K562 (cell line): ENCODE results near the gene SHROOM3. TPM values are rescaled to one million over a fixed set of nuclear protein-coding genes. Genes with fewer than 3 reads are reported as not detected.

ENCODE experiments used
- CCNT2 ChIP-seq: IDR thresholded peaks from 2 replicates; pipeline ENCODE4 v1.6.1; 2011; ENCODE audit warnings: borderline replicate concordance, low read depth, mild to moderate bottlenecking, moderate library complexity, mixed read lengths, low read length; ENCODE audit not compliant: insufficient read length; ENCODE audit errors: extremely low read depth
- CEBPG ChIP-seq, 3 experiments: fragments of 200-800 bp in 1 of 3; sonication (Bioruptor generic) in 1 of 3; sonication (generic) in 1 of 3; formaldehyde crosslinking in 1 of 3; IDR thresholded peaks in 2 of 3; conservative IDR thresholded peaks in 1 of 3; 2 replicates each; pipeline versions ENCODE4 v1.6.1 to v1.8.0; 2016 to 2022; ENCODE audit warnings: missing compliant biosample characterization in 2 of 3, missing genetic modification characterization in 2 of 3, mild to moderate bottlenecking in 1 of 3, missing genetic modification reagents in 1 of 3
- GATA2 ChIP-seq: sonication (generic); formaldehyde crosslinking; IDR thresholded peaks from 2 replicates; pipeline ENCODE4 v1.4.0; 2020; ENCODE audit warnings: mild to moderate bottlenecking, missing genetic modification reagents
- NR2C2 ChIP-seq, 2 experiments: fragments of 200-800 bp in 1 of 2; sonication (Bioruptor generic) in 1 of 2; sonication (generic) in 1 of 2; formaldehyde crosslinking in 1 of 2; IDR thresholded peaks; 2 replicates each; pipeline versions ENCODE4 v1.6.1 to v1.8.0; 2016 to 2022; ENCODE audit warnings: mild to moderate bottlenecking in 1 of 2, missing compliant biosample characterization in 1 of 2, missing genetic modification characterization in 1 of 2, missing genetic modification reagents in 1 of 2
- NR3C1 ChIP-seq: sonication (generic); formaldehyde crosslinking; IDR thresholded peaks from 2 replicates; pipeline ENCODE4 v1.8.1; 2022; ENCODE audit warnings: missing genetic modification reagents
- POLR2AphosphoS5 ChIP-seq: IDR thresholded peaks from 2 replicates; pipeline ENCODE4 v1.6.1; 2011; ENCODE audit warnings: mild to moderate bottlenecking, low read depth, low read length, moderate library complexity; ENCODE audit not compliant: control insufficient read depth, insufficient read depth
- SNRNP70 ChIP-seq: fragments of 200-400 bp; formaldehyde crosslinking; optimal IDR thresholded peaks from 2 replicates; pipeline ENCODE3; 2017; ENCODE audit warnings: low read depth, low read length
- ZBTB34 ChIP-seq: fragments of 250-450 bp; sonication (Bioruptor Pico); IDR thresholded peaks from 2 replicates; pipeline ENCODE4 v1.8.0; 2021; ENCODE audit warnings: mild to moderate bottlenecking, moderate library complexity
- ZNF384 ChIP-seq: IDR thresholded peaks from 2 replicates; pipeline ENCODE4 v1.6.1; 2012; ENCODE audit warnings: low read depth, low read length, improper control_type of control experiment
- polyA plus RNA-seq, 8 experiments: library from polyadenylated mRNA; depleted of rRNA in 4 of 8; stranded (reverse) in 5 of 8; unstranded in 3 of 8; fragments of >200 nt; fragmentation: Nextera tagmentation in 2 of 8; fragmentation: Illumina TruSeq in 1 of 8; extraction: Ambion mirVana in 2 of 8; extraction: Trizol in 1 of 8; gene quantifications; 2 replicates each; pipeline versions ENCODE4 v1.2.1 to v1.2.3, GENCODE V29; 2011 to 2014; ENCODE audit warnings: inconsistent platforms in 1 of 8, missing spikeins in 1 of 8
- total RNA-seq, 7 experiments: library from RNA; depleted of rRNA in 6 of 7; stranded (reverse); fragments of >200 nt in 6 of 7; fragmentation: Illumina TruSeq in 2 of 7; extraction: Trizol in 2 of 7; gene quantifications; 2 replicates each; pipeline versions ENCODE4 v1.2.1 to v1.2.3, GENCODE V29; 2011 to 2021; ENCODE audit warnings: low replicate concordance in 1 of 7
- TF ChIP-seq, protein P1 (sequence below): fragments of 250-450 bp; sonication (Bioruptor Pico); IDR thresholded peaks from 2 replicates; pipeline ENCODE4 v1.4.0; 2020; ENCODE audit warnings: mild to moderate bottlenecking

Gene SHROOM3
- total and polyA plus RNA-seq, 9 of the 15 experiments (the other 6 are each of a cell fraction or from before 2014, with no cell fraction given), result 0.01 to 0.07 TPM; not detected in 7

DNA sequence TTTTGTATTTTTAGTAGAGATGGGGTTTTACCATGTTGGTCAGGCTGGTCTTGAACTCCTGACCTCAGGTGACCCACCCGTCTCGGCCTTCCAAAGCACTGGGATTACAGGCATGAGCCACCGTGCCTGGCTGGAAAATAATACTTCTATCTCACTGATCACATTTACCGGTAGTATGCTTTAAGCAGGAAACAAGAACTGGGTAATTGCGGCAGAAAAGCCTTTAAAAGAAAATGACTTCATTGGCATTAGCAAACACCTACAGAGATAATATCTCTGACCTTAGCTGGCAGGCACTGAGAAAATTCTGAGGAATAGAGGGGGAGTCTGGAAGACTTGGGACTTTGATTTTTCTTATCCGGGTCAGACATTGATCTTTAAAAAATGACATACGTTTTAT is 78.5 kb downstream of the SHROOM3 start (continued):
- TF ChIP-seq, protein P1, sequence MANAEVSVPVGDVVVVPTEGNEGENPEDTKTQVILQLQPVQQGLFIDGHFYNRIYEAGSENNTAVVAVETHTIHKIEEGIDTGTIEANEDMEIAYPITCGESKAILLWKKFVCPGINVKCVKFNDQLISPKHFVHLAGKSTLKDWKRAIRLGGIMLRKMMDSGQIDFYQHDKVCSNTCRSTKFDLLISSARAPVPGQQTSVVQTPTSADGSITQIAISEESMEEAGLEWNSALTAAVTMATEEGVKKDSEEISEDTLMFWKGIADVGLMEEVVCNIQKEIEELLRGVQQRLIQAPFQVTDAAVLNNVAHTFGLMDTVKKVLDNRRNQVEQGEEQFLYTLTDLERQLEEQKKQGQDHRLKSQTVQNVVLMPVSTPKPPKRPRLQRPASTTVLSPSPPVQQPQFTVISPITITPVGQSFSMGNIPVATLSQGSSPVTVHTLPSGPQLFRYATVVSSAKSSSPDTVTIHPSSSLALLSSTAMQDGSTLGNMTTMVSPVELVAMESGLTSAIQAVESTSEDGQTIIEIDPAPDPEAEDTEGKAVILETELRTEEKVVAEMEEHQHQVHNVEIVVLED (CRISPR knock-in tag), result no peak
- TF ChIP-seq ZNF384 (no peak), SNRNP70 (no peak), NR2C2 (CRISPR knock-in tag; IDR thresholded peaks at IDR 0.05) (no peak), NR2C2 (tag; IDR thresholded peaks at IDR 0.05) (no peak), CCNT2 (no peak), ZBTB34 (CRISPR knock-in tag) (no peak), GATA2 (CRISPR knock-in tag) (no peak), CEBPG (CRISPR knock-in tag; IDR thresholded peaks at IDR 0.05) (no peak), CEBPG (tag; conservative IDR thresholded peaks at IDR 0.05 in 1 of 2, IDR thresholded peaks at IDR 0.05 in 1 of 2) (no peak), NR3C1 (CRISPR knock-in tag) (no peak), POLR2AphosphoS5 (no peak)
